HG03460 (cell line): Measurements from ENCODE around the gene UCHL5.

ENCODE experiments used
- ATAC-seq: cut with Tn5 transposase; IDR thresholded peaks from one replicate; pipeline ENCODE4 v1.9.1; 2021; ENCODE audit not compliant: unreplicated experiment

UCHL5 gene

GRCh38 chr1:193059282-193060114, at the start of gene UCHL5, which contains the start of gene RO60:
Gene UCHL5, minus strand, starts transcription at chr1:193059360. Its CDS starts 100 bp downstream, at chr1:193059260.
Gene RO60, plus strand, starts transcription at chr1:193059612. Its CDS starts 9,443 bp downstream, at chr1:193069055.
- peak; percentile 92 for ATAC-seq

- no peak for ATAC-seq
These were observed 49.3 kb upstream of the UCHL5 start for GRCh38 chr1:193108471-193108870.

GRCh38 chr1:193105821-193106177, 46.6 kb upstream of the UCHL5 start:
- no peak for ATAC-seq

- peak; percentile 94 for ATAC-seq
These were observed 46.0 kb upstream of the UCHL5 start, which contains the start of gene GLRX2 for GRCh38 chr1:193104907-193105820. Gene GLRX2, minus strand, starts transcription at chr1:193105414. Its CDS starts 32 bp downstream, at chr1:193105382.

- ATAC-seq, result peak; percentile 39
These were observed 45.3 kb upstream of the UCHL5 start for GRCh38 chr1:193104502-193104906.

GRCh38 chr1:193103759-193104501, 44.8 kb upstream of the UCHL5 start:
- ATAC-seq, result no peak

GRCh38 chr1:193102662-193103061, 43.5 kb upstream of the UCHL5 start:
- ATAC-seq, result no peak

- ATAC-seq, result no peak
These were observed 35.0 kb upstream of the UCHL5 start for GRCh38 chr1:193094112-193094511.

- ATAC-seq, result no peak
These were observed 31.7 kb upstream of the UCHL5 start for GRCh38 chr1:193090865-193091264.

GRCh38 chr1:193087893-193088292, 28.7 kb upstream of the UCHL5 start:
- ATAC-seq, result no peak

- ATAC-seq, result no peak
These were observed 27.2 kb upstream of the UCHL5 start for GRCh38 chr1:193086342-193086741.

- no peak for ATAC-seq
These were observed 26.1 kb upstream of the UCHL5 start for GRCh38 chr1:193085263-193085662.

- peak; percentile 94 for ATAC-seq
These were observed 24.4 kb upstream of the UCHL5 start for GRCh38 chr1:193083365-193084088.

GRCh38 chr1:193079187-193079586, 20.0 kb upstream of the UCHL5 start:
- no peak for ATAC-seq

GRCh38 chr1:193077991-193078390, 18.8 kb upstream of the UCHL5 start:
- ATAC-seq, result no peak

- peak; percentile 58 for ATAC-seq
These were observed 11.8 kb upstream of the UCHL5 start for GRCh38 chr1:193070942-193071341.

GRCh38 chr1:193070386-193070753, 11.2 kb upstream of the UCHL5 start:
- peak; percentile 46 for ATAC-seq

GRCh38 chr1:193069748-193070385, 10.7 kb upstream of the UCHL5 start:
- no peak for ATAC-seq

GRCh38 chr1:193068013-193068412, 8.9 kb upstream of the UCHL5 start:
- no peak for ATAC-seq

- ATAC-seq, result no peak
These were observed 7.4 kb upstream of the UCHL5 start for GRCh38 chr1:193066606-193067005.
